HEK293 (cell line): ENCODE data around the gene PPFIA4.

ENCODE experiments used
- CTCF ChIA-PET: fragments of 350-600 bp; formaldehyde crosslinking; extraction: SDS; loops from one replicate; lab custom pipeline; 2021; ENCODE audit warnings: antibody characterized with exemption; lab: Yijun Ruan, JAX
- POLR2A ChIA-PET: fragments of 300-600 bp; formaldehyde crosslinking; extraction: SDS; loops from one replicate; lab custom pipeline; 2020; ENCODE audit warnings: antibody characterized with exemption, inconsistent platforms; lab: Yijun Ruan, JAX
- H3K27ac ChIP-seq: fragments of 200-500 bp; sonication (Bioruptor generic); 2 replicates; pipeline ENCODE4 v1.5.1; 2014; ENCODE audit warnings: low read depth, low read length, control low read depth, inconsistent platforms; ENCODE audit errors: extremely low read depth
- H3K36me3 ChIP-seq, 2 experiments: fragments of 200-500 bp in 1 of 2; sonication (Bioruptor generic) in 1 of 2; 1 replicate in 1 of 2; 2 replicates in 1 of 2; pipeline ENCODE4 v1.5.1; 2014 to 2017; ENCODE audit warnings: inconsistent platforms in 2 of 2, low read length in 2 of 2; ENCODE audit not compliant: control insufficient read depth in 2 of 2, insufficient read depth in 1 of 2
- H3K4me1 ChIP-seq: fragments of 200-500 bp; sonication (Bioruptor generic); 2 replicates; pipeline ENCODE4 v1.5.1; 2014; ENCODE audit warnings: mild to moderate bottlenecking, low read length, inconsistent platforms; ENCODE audit not compliant: control insufficient read depth, insufficient read depth
- H3K4me3 ChIP-seq: 2 replicates; pipeline ENCODE4 v1.5.1; 2011; ENCODE audit warnings: low read depth, mild to moderate bottlenecking, control low read depth, low read length, moderate library complexity
- H3K9me3 ChIP-seq: fragments of 200-500 bp; sonication (Bioruptor generic); 2 replicates; pipeline ENCODE4 v1.5.1; 2014; ENCODE audit warnings: low read depth, low read length, inconsistent platforms; ENCODE audit not compliant: control insufficient read depth, insufficient read depth
- BCL11B ChIP-seq: fragments of 450-650 bp; formaldehyde crosslinking; IDR thresholded peaks from 2 replicates; pipeline ENCODE4 v1.5.1; 2016; ENCODE audit warnings: low read depth, missing biosample characterization, missing genetic modification characterization
- HOXC10 ChIP-seq: sonication (generic); formaldehyde crosslinking; IDR thresholded peaks from 2 replicates; pipeline ENCODE4 v1.8.1; 2023; ENCODE audit warnings: mild to moderate bottlenecking, missing genetic modification reagents
- IKZF3 ChIP-seq: fragments of 450-650 bp; IDR thresholded peaks from 2 replicates; pipeline ENCODE4 v1.5.0; 2018; ENCODE audit warnings: missing biosample characterization, mild to moderate bottlenecking, missing genetic modification characterization, moderate library complexity
- OSR2 ChIP-seq: fragments of 450-650 bp; formaldehyde crosslinking; IDR thresholded peaks from 2 replicates; pipeline ENCODE4 v1.5.1; 2016; ENCODE audit warnings: missing biosample characterization, missing genetic modification characterization
- RBAK ChIP-seq: fragments of 450-650 bp; formaldehyde crosslinking; IDR thresholded peaks from 2 replicates; pipeline ENCODE4 v1.5.1; 2016; ENCODE audit warnings: missing biosample characterization, missing genetic modification characterization
- WT1 ChIP-seq: fragments of 450-650 bp; formaldehyde crosslinking; IDR thresholded peaks from 2 replicates; pipeline ENCODE4 v1.5.1; 2016; ENCODE audit warnings: missing biosample characterization, missing genetic modification characterization
- ZBTB17 ChIP-seq: fragments of 450-650 bp; formaldehyde crosslinking; IDR thresholded peaks from 2 replicates; pipeline ENCODE4 v1.5.1; 2016; ENCODE audit warnings: missing biosample characterization, missing genetic modification characterization
- ZBTB48 ChIP-seq: fragments of 450-650 bp; formaldehyde crosslinking; IDR thresholded peaks from 2 replicates; pipeline ENCODE4 v1.5.1; 2016; ENCODE audit warnings: missing biosample characterization, missing genetic modification characterization
- ZFP3 ChIP-seq: fragments of 450-650 bp; formaldehyde crosslinking; IDR thresholded peaks from 2 replicates; pipeline ENCODE4 v1.5.1; 2016; ENCODE audit warnings: low read depth, missing biosample characterization, missing genetic modification characterization
- ZNF146 ChIP-seq: fragments of 450-650 bp; formaldehyde crosslinking; IDR thresholded peaks from 2 replicates; pipeline ENCODE4 v1.5.1; 2016; ENCODE audit warnings: missing biosample characterization, missing genetic modification characterization
- ZNF426 ChIP-seq: fragments of 450-650 bp; formaldehyde crosslinking; IDR thresholded peaks from 2 replicates; pipeline ENCODE4 v1.5.1; 2017; ENCODE audit warnings: missing biosample characterization, missing genetic modification characterization, mild to moderate bottlenecking, inconsistent platforms, moderate library complexity
- ZNF510 ChIP-seq: fragments of 450-650 bp; formaldehyde crosslinking; IDR thresholded peaks from 2 replicates; pipeline ENCODE4 v1.5.1; 2018; ENCODE audit warnings: mild to moderate bottlenecking, missing genetic modification characterization, missing biosample characterization; ENCODE audit not compliant: insufficient replicate concordance
- ZNF555 ChIP-seq: fragments of 450-650 bp; formaldehyde crosslinking; conservative IDR thresholded peaks from 2 replicates; pipeline ENCODE4 v1.5.1; 2017; ENCODE audit warnings: missing biosample characterization, mild to moderate bottlenecking, missing genetic modification characterization, inconsistent platforms
- ZNF596 ChIP-seq: fragments of 450-650 bp; IDR thresholded peaks from 2 replicates; pipeline ENCODE4 v1.5.0; 2018; ENCODE audit warnings: missing biosample characterization, mild to moderate bottlenecking, missing genetic modification characterization, moderate library complexity
- ZNF76 ChIP-seq: fragments of 450-650 bp; formaldehyde crosslinking; IDR thresholded peaks from 2 replicates; pipeline ENCODE4; 2016; ENCODE audit warnings: low read depth, missing biosample characterization, missing genetic modification characterization, borderline replicate concordance
- ZNF768 ChIP-seq: fragments of 450-650 bp; formaldehyde crosslinking; IDR thresholded peaks from 2 replicates; pipeline ENCODE4 v1.5.1; 2018; ENCODE audit warnings: missing biosample characterization, mild to moderate bottlenecking, missing genetic modification characterization
- ZNF830 ChIP-seq: fragments of 450-650 bp; IDR thresholded peaks from 2 replicates; pipeline ENCODE4 v1.5.0; 2018; ENCODE audit warnings: missing biosample characterization, missing genetic modification characterization, low read depth, mild to moderate bottlenecking, moderate library complexity
- TF ChIP-seq, protein P1 (sequence below): sonication (generic); formaldehyde crosslinking; IDR thresholded peaks from 2 replicates; pipeline ENCODE4 v1.8.1; 2022; ENCODE audit warnings: mild to moderate bottlenecking, moderate library complexity, missing genetic modification reagents
- TF ChIP-seq, protein P2 (sequence below): fragments of 450-650 bp; formaldehyde crosslinking; IDR thresholded peaks from 2 replicates; pipeline ENCODE4 v1.5.1; 2016; ENCODE audit warnings: missing biosample characterization, missing genetic modification characterization
- TF ChIP-seq, protein P3 (sequence below): fragments of 450-650 bp; formaldehyde crosslinking; IDR thresholded peaks from 2 replicates; pipeline ENCODE4 v1.5.1; 2016; ENCODE audit warnings: missing biosample characterization, missing genetic modification characterization, borderline replicate concordance
- TF ChIP-seq, protein P4 (sequence below): fragments of 450-650 bp; formaldehyde crosslinking; IDR thresholded peaks from 2 replicates; pipeline ENCODE4 v1.5.1; 2016; ENCODE audit warnings: missing biosample characterization, missing genetic modification characterization
- TF ChIP-seq, protein P5 (sequence below): fragments of 450-650 bp; formaldehyde crosslinking; IDR thresholded peaks from 2 replicates; pipeline ENCODE4 v1.5.0; 2017; ENCODE audit warnings: missing biosample characterization, missing genetic modification characterization, borderline replicate concordance

PPFIA4 gene

DNA sequence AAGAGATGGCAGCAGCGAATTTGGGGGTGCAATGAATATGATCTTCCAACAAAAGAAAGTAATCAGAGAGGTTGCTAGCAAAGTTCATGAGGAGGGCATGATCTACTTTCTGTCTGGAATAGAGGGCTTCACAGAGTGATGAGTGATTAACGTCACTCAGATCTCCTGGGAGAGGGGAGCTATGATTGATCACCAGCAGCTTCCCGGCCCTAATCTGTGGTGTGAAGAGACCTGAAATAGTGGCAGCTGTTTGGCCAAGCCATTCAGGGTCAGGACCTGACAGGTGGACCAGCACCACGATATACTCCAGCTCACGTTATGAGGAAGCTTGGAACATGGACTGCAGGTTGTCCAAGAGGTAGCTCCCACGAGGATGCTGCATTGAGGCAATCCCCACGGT is 39.0 kb upstream of the PPFIA4 start (continued):
- TF ChIP-seq OSR2 (tag by site-specific recombination) (no peak), RBAK (tag by site-specific recombination) (no peak), ZNF830 (no peak), IKZF3 (tag by site-specific recombination) (no peak), ZNF76 (tag by site-specific recombination) (no peak), WT1 (tag by site-specific recombination) (no peak), ZNF596 (tag by site-specific recombination) (no peak), ZNF555 (no peak), ZNF426 (no peak)
- TF ChIP-seq, protein P1, sequence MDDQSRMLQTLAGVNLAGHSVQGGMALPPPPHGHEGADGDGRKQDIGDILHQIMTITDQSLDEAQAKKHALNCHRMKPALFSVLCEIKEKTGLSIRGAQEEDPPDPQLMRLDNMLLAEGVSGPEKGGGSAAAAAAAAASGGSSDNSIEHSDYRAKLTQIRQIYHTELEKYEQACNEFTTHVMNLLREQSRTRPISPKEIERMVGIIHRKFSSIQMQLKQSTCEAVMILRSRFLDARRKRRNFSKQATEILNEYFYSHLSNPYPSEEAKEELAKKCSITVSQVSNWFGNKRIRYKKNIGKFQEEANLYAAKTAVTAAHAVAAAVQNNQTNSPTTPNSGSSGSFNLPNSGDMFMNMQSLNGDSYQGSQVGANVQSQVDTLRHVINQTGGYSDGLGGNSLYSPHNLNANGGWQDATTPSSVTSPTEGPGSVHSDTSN (CRISPR knock-in tag), result no peak

DNA sequence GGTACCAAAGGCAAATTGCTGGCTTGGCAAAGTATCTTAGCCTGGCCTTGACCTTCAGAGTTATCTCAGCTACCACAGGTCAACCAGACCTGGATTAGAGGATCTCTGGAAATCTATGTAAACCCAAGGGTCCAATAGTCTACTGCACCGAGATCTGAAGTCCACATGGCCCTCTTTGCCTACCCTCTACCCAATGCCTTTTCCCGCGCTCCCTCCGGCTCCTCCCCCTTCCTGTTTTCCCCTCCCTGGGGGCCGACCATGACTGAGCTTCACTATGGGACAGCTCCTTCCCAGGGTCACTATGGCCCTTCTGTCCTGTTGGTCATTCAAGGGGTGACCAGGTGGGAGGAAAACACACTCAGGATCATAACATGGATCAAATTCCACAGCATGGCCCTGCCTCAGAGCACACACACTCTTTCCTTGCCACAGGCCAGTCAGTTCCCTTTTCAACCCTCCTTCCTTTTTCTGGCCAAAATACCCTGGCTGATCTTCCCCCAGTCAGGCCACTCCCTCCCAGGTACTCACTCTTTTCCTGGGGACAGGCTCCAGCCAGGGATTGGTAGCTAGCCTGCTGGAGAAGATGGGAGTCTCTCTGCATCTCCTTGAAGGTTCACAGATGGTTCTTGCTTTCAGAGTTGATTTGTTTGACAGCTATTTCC is 38.2 kb upstream of the PPFIA4 start:
- no peaks in the 10 kb centered on the region for H3K9me3 ChIP-seq
- H3K4me3 ChIP-seq, result no peak overlapping the region
- TF ChIP-seq ZNF768, result no peak
- TF ChIP-seq, protein P2, sequence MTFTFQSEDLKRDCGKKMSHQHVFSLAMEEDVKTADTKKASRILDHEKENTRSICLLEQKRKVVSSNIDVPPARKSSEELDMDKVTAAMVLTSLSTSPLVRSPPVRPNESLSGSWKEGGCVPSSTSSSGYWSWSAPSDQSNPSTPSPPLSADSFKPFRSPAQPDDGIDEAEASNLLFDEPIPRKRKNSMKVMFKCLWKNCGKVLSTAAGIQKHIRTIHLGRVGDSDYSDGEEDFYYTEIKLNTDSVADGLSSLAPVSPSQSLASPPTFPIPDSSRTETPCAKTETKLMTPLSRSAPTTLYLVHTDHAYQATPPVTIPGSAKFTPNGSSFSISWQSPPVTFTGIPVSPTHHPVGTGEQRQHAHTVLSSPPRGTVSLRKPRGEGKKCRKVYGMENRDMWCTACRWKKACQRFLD (tag by site-specific recombination), result no peak
- TF ChIP-seq, protein P3, sequence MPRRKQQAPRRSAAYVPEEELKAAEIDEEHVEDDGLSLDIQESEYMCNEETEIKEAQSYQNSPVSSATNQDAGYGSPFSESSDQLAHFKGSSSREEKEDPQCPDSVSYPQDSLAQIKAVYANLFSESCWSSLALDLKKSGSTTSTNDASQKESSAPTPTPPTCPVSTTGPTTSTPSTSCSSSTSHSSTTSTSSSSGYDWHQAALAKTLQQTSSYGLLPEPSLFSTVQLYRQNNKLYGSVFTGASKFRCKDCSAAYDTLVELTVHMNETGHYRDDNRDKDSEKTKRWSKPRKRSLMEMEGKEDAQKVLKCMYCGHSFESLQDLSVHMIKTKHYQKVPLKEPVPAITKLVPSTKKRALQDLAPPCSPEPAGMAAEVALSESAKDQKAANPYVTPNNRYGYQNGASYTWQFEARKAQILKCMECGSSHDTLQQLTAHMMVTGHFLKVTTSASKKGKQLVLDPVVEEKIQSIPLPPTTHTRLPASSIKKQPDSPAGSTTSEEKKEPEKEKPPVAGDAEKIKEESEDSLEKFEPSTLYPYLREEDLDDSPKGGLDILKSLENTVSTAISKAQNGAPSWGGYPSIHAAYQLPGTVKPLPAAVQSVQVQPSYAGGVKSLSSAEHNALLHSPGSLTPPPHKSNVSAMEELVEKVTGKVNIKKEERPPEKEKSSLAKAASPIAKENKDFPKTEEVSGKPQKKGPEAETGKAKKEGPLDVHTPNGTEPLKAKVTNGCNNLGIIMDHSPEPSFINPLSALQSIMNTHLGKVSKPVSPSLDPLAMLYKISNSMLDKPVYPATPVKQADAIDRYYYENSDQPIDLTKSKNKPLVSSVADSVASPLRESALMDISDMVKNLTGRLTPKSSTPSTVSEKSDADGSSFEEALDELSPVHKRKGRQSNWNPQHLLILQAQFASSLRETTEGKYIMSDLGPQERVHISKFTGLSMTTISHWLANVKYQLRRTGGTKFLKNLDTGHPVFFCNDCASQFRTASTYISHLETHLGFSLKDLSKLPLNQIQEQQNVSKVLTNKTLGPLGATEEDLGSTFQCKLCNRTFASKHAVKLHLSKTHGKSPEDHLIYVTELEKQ, result no peak
- TF ChIP-seq, protein P4, sequence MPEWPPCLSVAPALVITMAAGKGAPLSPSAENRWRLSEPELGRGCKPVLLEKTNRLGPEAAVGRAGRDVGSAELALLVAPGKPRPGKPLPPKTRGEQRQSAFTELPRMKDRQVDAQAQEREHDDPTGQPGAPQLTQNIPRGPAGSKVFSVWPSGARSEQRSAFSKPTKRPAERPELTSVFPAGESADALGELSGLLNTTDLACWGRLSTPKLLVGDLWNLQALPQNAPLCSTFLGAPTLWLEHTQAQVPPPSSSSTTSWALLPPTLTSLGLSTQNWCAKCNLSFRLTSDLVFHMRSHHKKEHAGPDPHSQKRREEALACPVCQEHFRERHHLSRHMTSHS (tag by site-specific recombination), result no peak
- no peak for TF ChIP-seq HOXC10 (CRISPR knock-in tag)
- TF ChIP-seq ZBTB48, result no peak
- no peak for TF ChIP-seq BCL11B (tag by site-specific recombination)
- no peak for TF ChIP-seq ZNF146
- TF ChIP-seq, protein P5, sequence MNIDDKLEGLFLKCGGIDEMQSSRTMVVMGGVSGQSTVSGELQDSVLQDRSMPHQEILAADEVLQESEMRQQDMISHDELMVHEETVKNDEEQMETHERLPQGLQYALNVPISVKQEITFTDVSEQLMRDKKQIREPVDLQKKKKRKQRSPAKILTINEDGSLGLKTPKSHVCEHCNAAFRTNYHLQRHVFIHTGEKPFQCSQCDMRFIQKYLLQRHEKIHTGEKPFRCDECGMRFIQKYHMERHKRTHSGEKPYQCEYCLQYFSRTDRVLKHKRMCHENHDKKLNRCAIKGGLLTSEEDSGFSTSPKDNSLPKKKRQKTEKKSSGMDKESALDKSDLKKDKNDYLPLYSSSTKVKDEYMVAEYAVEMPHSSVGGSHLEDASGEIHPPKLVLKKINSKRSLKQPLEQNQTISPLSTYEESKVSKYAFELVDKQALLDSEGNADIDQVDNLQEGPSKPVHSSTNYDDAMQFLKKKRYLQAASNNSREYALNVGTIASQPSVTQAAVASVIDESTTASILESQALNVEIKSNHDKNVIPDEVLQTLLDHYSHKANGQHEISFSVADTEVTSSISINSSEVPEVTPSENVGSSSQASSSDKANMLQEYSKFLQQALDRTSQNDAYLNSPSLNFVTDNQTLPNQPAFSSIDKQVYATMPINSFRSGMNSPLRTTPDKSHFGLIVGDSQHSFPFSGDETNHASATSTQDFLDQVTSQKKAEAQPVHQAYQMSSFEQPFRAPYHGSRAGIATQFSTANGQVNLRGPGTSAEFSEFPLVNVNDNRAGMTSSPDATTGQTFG (tag by site-specific recombination), result no peak
- TF ChIP-seq ZBTB17 (tag by site-specific recombination), result no peak
- no peak for TF ChIP-seq ZFP3
- no peak for TF ChIP-seq ZNF510 (tag by site-specific recombination)
- H3K27ac ChIP-seq, result no peak overlapping the region
- H3K36me3 ChIP-seq, result no peaks in the 10 kb centered on the region
- no peaks in the 10 kb centered on the region for H3K4me1 ChIP-seq
- POLR2A ChIA-PET, result no interaction called here
- CTCF ChIA-PET, result interaction anchor here (0.5 to 1.7 kb wide), 5 partner anchors 9 to 501 kb away, joined by 3 to 9 read pairs (median 3); no protein-coding TSS in a partner anchor
